Measurements from ENCODE around the gene AKR1D1. TPM values are rescaled to one million over a fixed set of nuclear protein-coding genes. Genes with fewer than 3 reads are reported as not detected.

Gene AKR1D1
- total RNA-seq, 1 experiment from 2014 or later: not detected

DNA sequence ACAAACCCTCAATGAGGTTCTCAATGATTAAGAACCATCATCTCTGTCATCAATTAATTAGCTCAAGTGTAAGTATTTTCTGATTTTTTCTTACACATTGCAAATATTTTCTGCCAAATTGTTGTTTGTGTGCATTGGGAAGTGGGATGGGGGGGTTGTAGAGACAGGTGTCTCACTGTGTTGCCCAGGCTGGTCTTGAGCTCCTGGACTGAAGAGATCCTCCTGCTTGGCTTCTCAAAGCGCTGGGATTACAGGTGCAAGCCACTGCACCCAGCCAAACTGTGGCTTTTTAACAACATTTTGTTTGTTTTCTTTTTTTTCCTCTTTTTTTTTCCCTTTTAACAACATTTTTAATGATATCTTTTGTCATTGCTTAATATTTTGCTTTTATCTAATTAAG, 87.5 kb downstream of the AKR1D1 start:
- no peak for DNase-seq (ENCODE audit: low read depth)

DNA sequence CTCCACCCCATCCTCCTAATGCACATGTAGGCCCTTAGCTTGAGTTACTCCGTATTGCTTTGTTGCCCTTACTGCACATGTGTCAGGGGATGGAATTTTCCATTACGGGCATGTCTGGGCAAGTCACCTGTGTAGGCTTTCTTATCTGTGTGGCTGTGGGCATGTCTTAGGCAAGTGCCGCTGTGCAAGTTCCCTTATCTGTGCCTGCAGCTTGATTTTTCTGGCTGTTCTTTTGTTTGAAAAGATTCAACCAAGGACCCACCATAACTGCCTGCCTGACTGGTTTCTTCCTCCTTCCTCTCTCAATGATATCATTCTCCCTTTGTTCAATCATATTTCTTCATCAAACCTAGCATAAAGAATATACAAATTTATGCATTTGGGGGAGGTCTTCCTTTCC, 88.5 kb downstream of the AKR1D1 start:
- DNase-seq (ENCODE audit: low read depth): no peak

DNA sequence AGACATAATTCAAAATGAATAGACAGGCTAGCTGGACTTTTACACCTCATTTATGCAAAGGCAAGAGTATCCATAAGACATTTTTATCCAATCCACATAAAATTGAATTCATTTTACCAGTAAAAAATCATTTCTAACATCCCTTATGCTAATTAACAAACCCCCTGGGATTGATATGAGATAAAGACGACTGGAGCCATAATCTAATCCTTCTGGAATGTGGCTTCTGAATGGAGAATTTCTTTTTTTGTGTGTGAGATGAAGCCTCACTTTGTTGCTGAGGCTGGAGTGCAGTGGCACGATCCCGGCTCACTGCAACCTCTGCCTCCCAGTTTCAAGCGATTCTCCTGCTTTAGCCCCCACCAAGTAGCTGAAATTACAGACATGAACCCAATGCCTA, 90.4 kb downstream of the AKR1D1 start:
- DNase-seq (ENCODE audit: low read depth): no peak

DNA sequence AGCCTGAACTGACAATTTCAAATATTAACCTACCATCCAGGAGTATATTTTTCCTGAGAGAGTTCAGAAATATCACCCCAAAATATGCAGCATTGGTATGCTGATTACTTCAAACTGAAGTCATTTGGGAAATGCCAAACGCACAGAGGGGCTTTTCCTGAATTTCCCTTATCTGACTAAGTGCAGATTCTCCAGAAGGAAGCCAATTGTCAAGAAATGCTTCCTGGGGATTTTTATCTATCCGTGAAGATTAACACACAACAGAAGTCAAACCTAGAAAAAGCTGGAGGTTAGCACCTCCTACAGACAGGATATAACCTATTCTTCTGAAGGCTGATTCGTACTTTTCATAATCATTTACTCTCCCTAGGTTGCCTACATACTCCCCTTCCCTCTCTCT, 91.0 kb downstream of the AKR1D1 start:
- DNase-seq (ENCODE audit: low read depth): no peak

DNA sequence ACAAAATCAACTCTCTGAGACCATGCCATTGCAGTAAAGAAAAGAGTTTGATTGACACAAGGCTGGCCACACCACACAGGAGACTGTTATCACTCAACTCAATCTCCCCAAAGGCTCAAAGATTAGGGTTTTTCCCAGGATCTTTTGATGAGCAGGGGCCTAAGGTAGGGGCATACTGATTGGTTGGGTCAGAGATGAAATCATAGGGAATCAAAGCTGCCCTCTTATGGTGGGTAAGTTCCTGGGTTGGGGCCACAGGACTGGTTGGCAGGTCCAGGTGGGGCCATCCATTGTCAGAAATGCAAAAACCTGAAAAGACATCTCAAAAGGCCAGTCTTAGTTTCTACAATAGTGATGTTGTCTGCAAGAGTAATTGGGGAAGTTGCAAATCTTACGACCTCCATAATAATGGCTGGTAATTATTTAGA, 91.6 kb downstream of the AKR1D1 start:
- no peak for DNase-seq (ENCODE audit: low read depth)

Other genes starting within 250 kb of the AKR1D1 start
- gene DGKI, start 229.5 kb upstream of the AKR1D1 start, total RNA-seq (2014; rRNA removed): 4.2 and 5.3 TPM in 2 replicates
- gene CREB3L2, start 74.4 kb upstream of the AKR1D1 start, total RNA-seq (2014; rRNA removed): 39.1 and 40.6 TPM in 2 replicates

Data from LHCN-M2 (cell line).